Liver (tissue), 9 donors: ENCODE results near the gene CDCP1. TPM values are rescaled to one million over a fixed set of nuclear protein-coding genes. Genes with fewer than 3 reads are reported as not detected.

Experiments used
- DNase-seq: peaks from one replicate; pipeline ENCODE4 v3.0.0-alpha.2; 2017; ENCODE audit warnings: low spot score
- H3K27ac ChIP-seq, 2 donors: one replicate each; pipeline ENCODE4 v1.7.0; 2013; ENCODE audit warnings: inconsistent platforms in 2 of 2, low read length in 2 of 2, control low read depth in 1 of 2, low read depth in 1 of 2, mild to moderate bottlenecking in 1 of 2
- H3K27me3 ChIP-seq, 4 donors: one replicate each; pipeline versions ENCODE4 v1.6.1 to v1.7.0; 2013; ENCODE audit warnings: low read length in 3 of 4, inconsistent platforms in 1 of 4, mild to moderate bottlenecking in 1 of 4, moderate library complexity in 1 of 4; ENCODE audit not compliant: control insufficient read depth in 4 of 4, insufficient read depth in 4 of 4
- H3K36me3 ChIP-seq, 4 donors: one replicate each; pipeline versions ENCODE4 v1.6.1 to v1.7.0; 2013; ENCODE audit warnings: low read length in 3 of 4, mild to moderate bottlenecking in 3 of 4, low read depth in 1 of 4, moderate library complexity in 1 of 4; ENCODE audit not compliant: control insufficient read depth in 4 of 4, insufficient read depth in 3 of 4
- H3K4me1 ChIP-seq, 4 donors: one replicate each; pipeline versions ENCODE4 v1.6.1 to v1.7.0; 2013; ENCODE audit warnings: low read length in 3 of 4, mild to moderate bottlenecking in 3 of 4, moderate library complexity in 1 of 4; ENCODE audit not compliant: control insufficient read depth in 4 of 4, insufficient read depth in 4 of 4
- H3K4me3 ChIP-seq, 3 donors: one replicate each; pipeline versions ENCODE4 v1.6.1 to v1.7.0; 2013; ENCODE audit warnings: low read length in 3 of 3, control low read depth in 1 of 3, low read depth in 1 of 3, mild to moderate bottlenecking in 1 of 3
- H3K9ac ChIP-seq, 2 donors: one replicate each; pipeline ENCODE4 v1.7.0; 2013; ENCODE audit warnings: low read length in 2 of 2, mild to moderate bottlenecking in 2 of 2, moderate library complexity in 2 of 2, control low read depth in 1 of 2, low read depth in 1 of 2
- H3K9me3 ChIP-seq, 4 donors: one replicate each; pipeline versions ENCODE4 v1.6.1 to v1.7.0; 2013; ENCODE audit warnings: low read length in 3 of 4; ENCODE audit not compliant: control insufficient read depth in 4 of 4
- ATF3 ChIP-seq: IDR thresholded peaks from 2 replicates; pipeline ENCODE4 v1.6.1; 2016; ENCODE audit warnings: antibody characterized with exemption
- CTCF ChIP-seq: fragments of 150-350 bp; IDR thresholded peaks from 2 replicates; pipeline ENCODE4 v1.5.1; 2017; ENCODE audit warnings: improper control_type of control experiment, low read depth, low read length; ENCODE audit not compliant: missing input control
- EGR1 ChIP-seq, 2 donors: IDR thresholded peaks; 2 replicates each; pipeline ENCODE4 v1.6.1; 2016 to 2018; ENCODE audit warnings: antibody characterized with exemption in 2 of 2, low read depth in 2 of 2
- FOXA1 ChIP-seq: IDR thresholded peaks from 2 replicates; pipeline ENCODE4 v1.6.1; 2016; ENCODE audit warnings: antibody characterized with exemption
- FOXA2 ChIP-seq: IDR thresholded peaks from 2 replicates; pipeline ENCODE4 v1.6.1; 2016; ENCODE audit warnings: antibody characterized with exemption
- GABPA ChIP-seq, 2 donors: IDR thresholded peaks in 1 of 2; conservative IDR thresholded peaks in 1 of 2; 2 replicates each; pipeline ENCODE4 v1.6.1; 2016; ENCODE audit warnings: antibody characterized with exemption in 2 of 2, mild to moderate bottlenecking in 1 of 2, moderate library complexity in 1 of 2
- HNF4A ChIP-seq, 2 donors: conservative IDR thresholded peaks; 2 replicates each; pipeline ENCODE4 v1.6.1; 2016; ENCODE audit warnings: antibody characterized with exemption in 2 of 2, mild to moderate bottlenecking in 2 of 2
- HNF4G ChIP-seq: IDR thresholded peaks from 2 replicates; pipeline ENCODE4 v1.6.1; 2016; ENCODE audit warnings: antibody characterized with exemption
- JUND ChIP-seq, 2 donors: IDR thresholded peaks; 2 replicates each; pipeline ENCODE4 v1.6.1; 2016; ENCODE audit warnings: antibody characterized with exemption in 2 of 2
- MAX ChIP-seq: IDR thresholded peaks from 2 replicates; pipeline ENCODE4 v1.6.1; 2016; ENCODE audit warnings: antibody characterized with exemption
- NR2F2 ChIP-seq: IDR thresholded peaks from 2 replicates; pipeline ENCODE4 v1.6.1; 2016; ENCODE audit warnings: antibody characterized with exemption
- RAD21 ChIP-seq, 2 donors: IDR thresholded peaks; 2 replicates each; pipeline ENCODE4 v1.6.1; 2016; ENCODE audit warnings: antibody characterized with exemption in 2 of 2, mild to moderate bottlenecking in 2 of 2
- REST ChIP-seq: IDR thresholded peaks from 2 replicates; pipeline ENCODE4 v1.6.1; 2016; ENCODE audit warnings: antibody characterized with exemption, mild to moderate bottlenecking
- RXRA ChIP-seq, 2 donors: IDR thresholded peaks; 2 replicates each; pipeline ENCODE4 v1.6.1; 2017 to 2018; ENCODE audit warnings: antibody characterized with exemption in 2 of 2, mild to moderate bottlenecking in 1 of 2
- SP1 ChIP-seq: IDR thresholded peaks from 2 replicates; pipeline ENCODE4 v1.6.1; 2018; ENCODE audit warnings: antibody characterized with exemption, mild to moderate bottlenecking
- TAF1 ChIP-seq: conservative IDR thresholded peaks from 2 replicates; pipeline ENCODE4 v1.6.1; 2016; ENCODE audit warnings: antibody characterized with exemption, mild to moderate bottlenecking
- YY1 ChIP-seq: IDR thresholded peaks from 2 replicates; pipeline ENCODE4 v1.6.1; 2016; ENCODE audit warnings: antibody characterized with exemption, mild to moderate bottlenecking
- ZBTB33 ChIP-seq: IDR thresholded peaks from 2 replicates; pipeline ENCODE4 v1.6.1; 2016; ENCODE audit warnings: antibody characterized with exemption
- WGBS: extraction: QIAGEN DNeasy Blood & Tissue Kit; methylation state at CpG from one replicate; pipeline ENCODE4 v1.1.7; 2013; 5-methylcytosine and 5-hydroxymethylcytosine counted together
- polyA plus RNA-seq, 2 donors: library from polyadenylated mRNA; stranded (reverse) in 1 of 2; unstranded in 1 of 2; fragments of 200-250 nt in 1 of 2; fragments of >200 nt in 1 of 2; fragmentation: Nextera tagmentation in 1 of 2; extraction: Ambion mirVana in 1 of 2; gene quantifications; one replicate each; pipeline versions ENCODE4 v1.2.1 to v1.2.3, GENCODE V29; 2013 to 2015
- total RNA-seq, 2 donors: library from RNA; depleted of rRNA; stranded (reverse); fragments of >200 nt; gene quantifications; one replicate each; pipeline ENCODE4 v1.2.3, GENCODE V29; 2014
- donor health status: healthy.
- donor health status: healthy.
- donor health status: healthy.
- donor health status: healthy.
- donor health status: healthy.

Gene CDCP1
- total and polyA plus RNA-seq, 4 donors, result 0.22 to 0.67 (median 0.45) TPM

GRCh38 chr3:45118615-45119071 lies 27.5 kb downstream of the CDCP1 start:
- H3K9ac ChIP-seq, result no peak overlapping the region
- no peak overlapping the region for H3K27ac ChIP-seq
- no peak overlapping the region for H3K4me3 ChIP-seq
- no peaks in the 10 kb centered on the region for H3K9me3 ChIP-seq
- no peak for DNase-seq
- H3K27me3 ChIP-seq, result no peaks in the 10 kb centered on the region
- 58% methylated on average over 2 of the region's 2 CpGs for whole genome bisulfite sequencing
- H3K4me1 ChIP-seq, result no peaks in the 10 kb centered on the region
- no peaks in the 10 kb centered on the region for H3K36me3 ChIP-seq
- no peak for TF ChIP-seq FOXA2
- no peak for TF ChIP-seq FOXA1
- no peak for TF ChIP-seq SP1
- no peak for TF ChIP-seq YY1
- no peak for TF ChIP-seq GABPA (IDR thresholded peaks at IDR 0.05 in 1 of 2, conservative IDR thresholded peaks at IDR 0.05 in 1 of 2)
- TF ChIP-seq RAD21 (IDR thresholded peaks at IDR 0.05), result no peak
- no peak for TF ChIP-seq RXRA (IDR thresholded peaks at IDR 0.05)
- no peak for TF ChIP-seq ATF3
- TF ChIP-seq MAX, result no peak
- no peak for TF ChIP-seq HNF4A (conservative IDR thresholded peaks at IDR 0.05)

GRCh38 chr3:45116350-45116749 lies 29.8 kb downstream of the CDCP1 start:
- Histone ChIP-seq H3K27me3 (no peaks in the 10 kb centered on the region), H3K36me3 (no peaks in the 10 kb centered on the region), H3K9me3 (no peaks in the 10 kb centered on the region), H3K27ac (no peak overlapping the region), H3K4me3 (no peak overlapping the region), H3K4me1 (no peaks in the 10 kb centered on the region), H3K9ac (no peak overlapping the region)
- DNase-seq, result no peak
- TF ChIP-seq RXRA (IDR thresholded peaks at IDR 0.05), result no peak
- no peak for TF ChIP-seq EGR1 (IDR thresholded peaks at IDR 0.05; ENCODE audit: low read depth in 2 of 2)
- no peak for TF ChIP-seq ZBTB33
- TF ChIP-seq SP1, result no peak
- 84% methylated on average over 4 of the region's 4 CpGs for WGBS

- DNase-seq, result no peak
- Histone ChIP-seq H3K4me3 (no peak overlapping the region), H3K27ac (no peak overlapping the region)
- no peak for TF ChIP-seq CTCF
- no peak for TF ChIP-seq ZBTB33
- TF ChIP-seq HNF4G, result no peak
- TF ChIP-seq JUND (IDR thresholded peaks at IDR 0.05), result no peak
- no peak for TF ChIP-seq MAX
- no peak for TF ChIP-seq REST
- no peak for TF ChIP-seq TAF1
- no peak for TF ChIP-seq NR2F2
- TF ChIP-seq RAD21 (IDR thresholded peaks at IDR 0.05), result no peak
- TF ChIP-seq ATF3, result no peak
- no peak for TF ChIP-seq EGR1 (IDR thresholded peaks at IDR 0.05; ENCODE audit: low read depth in 2 of 2)
- no peak for TF ChIP-seq YY1
- TF ChIP-seq HNF4A (conservative IDR thresholded peaks at IDR 0.05), result no peak
Measured at GRCh38 chr3:45113625-45114050, 32.5 kb downstream of the CDCP1 start.

More at GRCh38 chr3:45113625-45114050, 32.5 kb downstream of the CDCP1 start:
- H3K4me1 ChIP-seq, result no peaks in the 10 kb centered on the region
- H3K27me3 ChIP-seq, result no peaks in the 10 kb centered on the region
- H3K36me3 ChIP-seq, result no peaks in the 10 kb centered on the region
- H3K9ac ChIP-seq, result no peak overlapping the region
- 63% methylated on average over 6 of the region's 6 CpGs for WGBS
- no peaks in the 10 kb centered on the region for H3K9me3 ChIP-seq
